Hematopoietic multipotent progenitor cell treated with erythropoietin and hydrocortisone succinate and interleukin-3 and kit ligand, for 17 days (in vitro differentiated cells): ENCODE results near the gene PTCRA.

Experiments
- DNase-seq: peaks from one replicate; pipeline ENCODE4 v3.0.0-alpha.2; 2015; ENCODE audit warnings: low spot score

Gene PTCRA

GRCh38 chr6:42904467-42904866, 11.4 kb upstream of the PTCRA start:
- DNase-seq, result no peak

- no peak for DNase-seq
Measured at GRCh38 chr6:42907336-42907735, 8.5 kb upstream of the PTCRA start.

- no peak for DNase-seq
Measured at GRCh38 chr6:42909835-42910234, 6.0 kb upstream of the PTCRA start.

GRCh38 chr6:42911171-42912021, 4.5 kb upstream of the PTCRA start:
- DNase-seq, result no peak

DNA sequence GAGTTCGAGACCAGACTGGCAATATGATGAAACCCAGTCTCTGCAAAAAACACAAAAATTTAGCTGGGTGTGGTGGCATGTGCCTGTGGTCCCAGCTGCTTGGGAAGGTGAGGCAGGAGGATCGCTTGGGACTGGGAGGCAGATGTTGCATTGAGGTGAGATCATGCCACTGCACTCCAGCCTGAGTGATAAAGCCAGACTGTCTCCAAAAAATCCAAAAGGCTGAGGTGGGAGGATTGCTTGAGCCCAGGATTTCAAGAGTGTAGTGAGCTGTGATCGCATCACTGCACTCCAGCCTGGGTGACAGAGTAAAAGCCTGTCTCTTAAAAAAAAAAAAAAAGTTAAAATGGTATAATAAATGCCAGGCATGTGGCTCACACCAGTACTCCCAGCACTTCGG, 1.3 kb upstream of the PTCRA start:
- DNase-seq, result no peak

DNA sequence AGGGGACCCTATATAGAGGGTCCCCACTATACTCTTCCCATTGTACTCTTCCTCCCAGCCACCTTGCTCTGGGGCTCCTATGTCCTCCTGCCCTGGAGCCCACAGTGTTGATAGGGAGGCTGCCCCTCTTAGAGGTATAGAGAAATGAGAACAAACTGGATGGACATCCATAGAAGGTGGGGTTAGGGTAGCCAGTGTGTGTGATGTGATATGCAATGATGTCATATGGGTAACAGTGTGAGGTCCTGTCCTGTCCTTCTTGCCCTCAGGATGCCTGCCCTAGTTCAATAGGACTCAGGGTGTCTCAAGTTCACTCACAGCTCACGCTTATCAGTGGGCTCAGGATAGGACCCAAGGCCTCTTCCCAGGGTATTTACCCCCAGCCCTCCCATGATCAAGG, 435 bp downstream of the PTCRA start:
- no peak for DNase-seq

DNA sequence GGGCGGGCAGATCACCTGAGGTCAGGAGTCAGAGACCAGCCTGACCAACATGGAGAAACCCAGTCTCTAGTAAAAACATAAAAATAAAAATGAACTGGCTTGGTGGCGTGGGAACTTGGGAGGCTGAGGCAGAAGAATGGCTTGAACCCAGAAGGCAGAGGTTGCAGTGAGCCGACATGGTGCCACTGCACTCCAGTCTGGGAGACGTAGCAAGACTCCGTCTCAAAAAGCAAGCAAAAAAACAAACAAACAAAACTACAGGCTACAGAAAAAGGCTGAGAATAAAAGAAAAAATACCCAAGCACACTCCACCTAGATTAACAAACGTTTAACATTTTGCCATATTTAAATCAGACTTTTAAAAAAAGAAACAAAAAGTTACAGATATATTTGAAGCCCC, 5.9 kb downstream of the PTCRA start:
- DNase-seq, result no peak

DNA sequence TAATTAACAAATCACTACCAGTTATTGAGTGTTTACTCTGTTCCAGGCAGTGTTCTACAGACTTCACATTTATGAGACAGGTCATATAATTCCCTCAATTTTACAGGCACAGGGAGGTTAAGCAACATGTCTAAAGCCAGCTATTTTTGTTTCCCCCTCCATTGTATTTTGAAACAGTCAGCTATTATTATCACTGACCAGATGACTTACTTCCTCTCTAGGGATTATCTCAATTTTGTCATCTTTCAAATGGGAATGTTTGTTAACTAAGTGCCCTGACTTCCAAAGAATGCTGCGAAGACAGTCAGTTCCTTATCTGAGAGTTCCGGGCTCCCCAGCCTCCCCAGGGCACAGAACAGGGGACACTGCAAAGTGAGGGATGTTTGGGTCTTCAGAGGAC, 7.8 kb downstream of the PTCRA start:
- DNase-seq, result no peak

- no peak for DNase-seq
Measured at GRCh38 chr6:42925248-42925857, 9.5 kb downstream of the PTCRA start.

DNA sequence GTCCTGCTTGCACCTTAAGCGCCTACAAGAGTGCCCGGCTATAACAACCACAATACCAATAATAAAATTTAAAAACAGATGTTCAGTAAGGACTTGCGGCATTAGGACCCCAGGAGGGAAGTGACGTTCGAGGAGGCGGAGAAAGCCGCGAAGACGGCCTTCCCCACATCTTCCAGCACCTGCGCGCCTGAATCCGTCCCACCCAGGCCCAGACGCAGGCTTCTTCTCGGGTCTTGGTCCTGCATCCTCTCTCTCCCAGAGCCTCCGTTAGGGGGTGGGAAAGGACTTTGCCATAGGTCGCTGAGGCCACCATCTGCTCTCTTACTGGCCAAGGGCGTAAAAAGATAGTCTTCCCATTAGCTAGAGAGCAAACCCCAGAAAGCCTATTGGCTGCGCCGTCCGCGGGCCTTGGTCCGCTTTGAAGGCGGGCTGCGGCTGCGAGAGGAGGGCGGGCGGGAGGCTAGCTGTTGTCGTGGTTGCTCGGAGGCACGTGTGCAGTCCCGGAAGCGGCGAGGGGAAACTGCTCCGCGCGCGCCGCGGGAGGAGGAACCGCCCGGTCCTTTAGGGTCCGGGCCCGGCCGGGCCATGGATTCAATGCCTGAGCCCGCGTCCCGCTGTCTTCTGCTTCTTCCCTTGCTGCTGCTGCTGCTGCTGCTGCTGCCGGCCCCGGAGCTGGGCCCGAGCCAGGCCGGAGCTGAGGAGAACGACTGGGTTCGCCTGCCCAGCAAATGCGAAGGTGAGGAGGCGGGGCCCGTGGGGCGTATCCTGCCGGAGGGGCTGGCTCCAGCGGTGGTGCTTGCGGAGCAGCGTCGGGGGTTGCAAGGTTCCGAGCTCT, 13.3 kb downstream of the PTCRA start, which contains the start of gene CNPY3:
Gene CNPY3, plus strand, starts transcription at position 495 of the 835 bp plus-strand sequence. Its CDS starts 91 bp downstream, at position 586.
- DNase-seq, result peak; percentile 81

GRCh38 chr6:42929821-42930360, 14.0 kb downstream of the PTCRA start:
- DNase-seq, result peak; percentile 19

DNA sequence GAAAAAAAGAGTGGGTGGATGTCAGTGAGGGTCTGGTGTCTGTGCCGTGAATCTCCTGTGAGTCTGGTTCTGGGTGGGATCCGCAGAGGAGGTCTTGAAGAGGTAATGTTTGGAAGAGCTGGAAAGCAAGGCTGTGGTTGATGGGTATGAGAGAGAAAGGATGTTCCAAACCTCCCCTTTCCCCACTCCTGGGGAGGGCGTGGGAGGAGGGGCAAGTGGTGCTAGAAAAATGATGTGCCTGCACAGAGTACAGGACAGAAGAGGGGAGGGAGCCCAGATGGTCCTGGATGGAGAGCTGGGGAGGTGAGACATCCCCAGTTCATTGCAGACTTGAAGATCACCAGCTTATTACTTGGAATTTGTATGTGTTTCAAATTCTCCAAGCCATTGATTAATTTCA, 16.6 kb downstream of the PTCRA start:
- no peak for DNase-seq

DNA sequence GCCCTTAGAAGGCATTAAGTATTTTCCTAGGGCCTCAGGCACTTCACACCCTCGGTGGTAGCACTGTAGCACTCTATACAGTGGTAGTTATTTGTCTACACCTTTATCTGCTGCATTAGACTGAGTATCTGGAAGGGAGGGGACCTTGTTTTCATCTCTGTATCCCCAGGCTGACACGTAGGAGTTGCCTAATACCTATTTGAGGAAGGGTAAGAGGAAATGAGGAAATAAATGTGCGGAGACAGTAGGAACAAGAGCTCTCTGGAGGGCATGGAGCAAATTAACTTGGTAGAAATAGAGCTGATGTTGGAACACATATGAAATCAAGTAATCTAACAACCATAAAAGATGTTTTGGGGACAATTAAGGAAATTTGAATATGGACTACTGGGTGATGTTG, 17.4 kb downstream of the PTCRA start:
- no peak for DNase-seq

GRCh38 chr6:42935322-42935721, 19.5 kb downstream of the PTCRA start:
- no peak for DNase-seq

DNA sequence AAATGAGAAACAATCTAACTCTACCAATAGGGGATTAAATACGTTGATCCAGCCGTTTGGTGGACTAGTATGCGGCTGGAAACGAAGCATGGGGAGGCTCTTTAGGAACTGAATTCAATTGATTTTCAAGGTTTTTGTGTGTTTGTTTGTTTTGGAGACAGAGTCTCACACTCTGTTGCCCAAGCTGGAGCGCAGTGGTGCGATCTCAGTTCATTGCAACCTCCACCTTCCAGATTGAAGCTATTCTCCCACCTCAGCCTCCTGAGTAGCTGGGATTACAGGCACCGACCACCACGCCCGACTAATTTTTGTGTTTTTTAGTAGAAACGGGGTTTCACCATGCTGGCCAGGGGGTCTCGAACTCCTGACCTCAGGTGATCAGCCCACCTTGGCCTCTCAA, 20.5 kb downstream of the PTCRA start:
- no peak for DNase-seq

- DNase-seq, result no peak
Measured at GRCh38 chr6:42937548-42938427, 21.9 kb downstream of the PTCRA start.

DNA sequence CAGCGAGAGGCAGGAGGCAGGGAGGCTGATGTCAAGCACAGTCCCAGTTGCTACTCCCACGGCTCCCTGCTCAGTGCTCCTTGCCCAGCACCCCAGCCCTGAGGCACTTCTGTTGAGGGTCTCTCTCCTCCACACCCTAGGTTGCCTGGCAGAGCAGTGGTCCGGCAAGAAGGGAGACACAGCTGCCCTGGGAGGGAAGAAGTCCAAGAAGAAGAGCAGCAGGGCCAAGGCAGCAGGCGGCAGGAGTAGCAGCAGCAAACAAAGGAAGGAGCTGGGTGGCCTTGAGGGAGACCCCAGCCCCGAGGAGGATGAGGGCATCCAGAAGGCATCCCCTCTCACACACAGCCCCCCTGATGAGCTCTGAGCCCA, 22.6 kb downstream of the PTCRA start:
- DNase-seq, result no peak

- DNase-seq, result no peak
Measured at GRCh38 chr6:42938987-42939809, 23.3 kb downstream of the PTCRA start.

DNA sequence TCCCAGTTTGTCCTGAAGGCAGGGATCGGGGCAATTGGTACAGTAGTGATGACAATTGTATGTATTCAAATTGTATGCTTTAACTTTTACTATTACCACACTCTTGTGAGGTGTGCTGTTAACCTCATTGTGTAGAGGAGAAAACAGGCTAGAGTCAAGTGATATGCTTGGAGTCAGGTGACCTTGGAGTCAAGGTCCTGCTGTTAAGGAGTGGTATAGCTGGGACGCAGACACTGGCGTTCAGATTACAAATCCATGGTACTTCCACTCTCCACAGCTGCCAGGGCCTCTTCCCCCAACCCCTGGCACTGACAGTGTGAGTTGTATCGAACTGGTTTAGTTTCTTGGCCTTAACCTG, 23.9 kb downstream of the PTCRA start:
- no peak for DNase-seq

- DNase-seq, result no peak
Measured at GRCh38 chr6:42940493-42941045, 24.7 kb downstream of the PTCRA start.
